CD4-positive, alpha-beta T cell (primary cell): ENCODE data around the gene E2F6. TPM values are rescaled to one million over a fixed set of nuclear protein-coding genes. Genes with fewer than 3 reads are reported as not detected.

ENCODE experiments used
- ATAC-seq: fragments of 200-7000 bp; cut with Tn5 transposase; one replicate; pipeline ENCODE4 v1.10.0; 2022; ENCODE audit warnings: mild to moderate bottlenecking; ENCODE audit not compliant: poor library complexity
- CTCF ChIA-PET: fragments of 350-600 bp; sonication (Branson Sonifier 250); formaldehyde crosslinking; loops from one replicate; lab custom pipeline; 2021; ENCODE audit warnings: antibody characterized with exemption, inconsistent platforms; lab: Charles Lee
- POLR2A ChIA-PET: fragments of 350-600 bp; sonication (Branson Sonifier 250); formaldehyde crosslinking; loops from one replicate; lab custom pipeline; 2021; ENCODE audit warnings: antibody characterized with exemption, inconsistent platforms; lab: Charles Lee
- DNase-seq, 14 experiments: peaks; one replicate each; pipeline ENCODE4 v3.0.0-alpha.2; 2013 to 2020; ENCODE audit warnings: mixed read lengths in 2 of 14
- H3K27ac ChIP-seq, 2 donors: one replicate each; pipeline versions ENCODE4 v1.5.1 to v1.7.0; 2013; ENCODE audit warnings: low read length in 2 of 2, low read depth in 1 of 2, mild to moderate bottlenecking in 1 of 2
- H3K27me3 ChIP-seq, 2 experiments: 1 replicate in 1 of 2; 2 replicates in 1 of 2; pipeline versions ENCODE4 v1.6.1 to v1.7.0; 2013; ENCODE audit warnings: low read length in 2 of 2, control low read depth in 1 of 2, mild to moderate bottlenecking in 1 of 2, moderate library complexity in 1 of 2; ENCODE audit not compliant: insufficient read depth in 2 of 2, control insufficient read depth in 1 of 2
- H3K36me3 ChIP-seq: one replicate; pipeline ENCODE4 v1.6.1; 2013; ENCODE audit warnings: low read length, control low read depth; ENCODE audit not compliant: insufficient read depth
- H3K4me1 ChIP-seq: one replicate; pipeline ENCODE4 v1.6.1; 2013; ENCODE audit warnings: low read length, control low read depth; ENCODE audit not compliant: insufficient read depth
- H3K4me3 ChIP-seq: one replicate; pipeline ENCODE4 v1.5.1; 2013; ENCODE audit warnings: mild to moderate bottlenecking, low read length, moderate library complexity
- H3K9me3 ChIP-seq, 2 experiments: 1 replicate in 1 of 2; 2 replicates in 1 of 2; pipeline versions ENCODE4 v1.6.1 to v1.7.0; 2013; ENCODE audit warnings: low read length in 2 of 2, mild to moderate bottlenecking in 2 of 2, control low read depth in 1 of 2, moderate library complexity in 1 of 2; ENCODE audit not compliant: control insufficient read depth in 1 of 2, insufficient read depth in 1 of 2
- H3K27ac Mint-ChIP-seq: one replicate; pipeline ENCODE4 v1.8.0; 2020; ENCODE audit warnings: mixed read lengths
- H3K27me3 Mint-ChIP-seq: one replicate; pipeline ENCODE4 v1.8.0; 2021; ENCODE audit warnings: mixed read lengths
- H3K36me3 Mint-ChIP-seq: one replicate; pipeline ENCODE4 v1.8.0; 2021; ENCODE audit warnings: low read depth, mixed read lengths
- H3K4me1 Mint-ChIP-seq: one replicate; pipeline ENCODE4 v1.8.0; 2021; ENCODE audit warnings: low read depth, mixed read lengths
- H3K4me3 Mint-ChIP-seq: one replicate; pipeline ENCODE4 v1.8.0; 2020; ENCODE audit warnings: mild to moderate bottlenecking, mixed read lengths
- H3K9me3 Mint-ChIP-seq: one replicate; pipeline ENCODE4 v1.8.0; 2020; ENCODE audit warnings: mixed read lengths
- CTCF ChIP-seq: fragments of 200-600 bp; IDR thresholded peaks from one replicate; pipeline ENCODE4 v1.8.0; 2022; ENCODE audit warnings: antibody characterized with exemption, mild to moderate bottlenecking
- intact Hi-C, 2 experiments: fragments of 100-400 bp; cut with DNase I in 1 of 2; cut with micrococcal nuclease in 1 of 2; formaldehyde crosslinking; loops; one replicate each; pipeline versions ENCODE4 v1.15.1 to v1.9.0; 2023 to 2025; cut with DNase I, micrococcal nuclease
- total RNA-seq, 174 experiments: library from RNA in 2 of 174; stranded (reverse) in 2 of 174; gene quantifications; one replicate each; pipeline ENCODE4 v1.2.3 and lab custom pipeline; 2021 to 2026

E2F6 gene
- total RNA-seq, 2 experiments from 2014 or later = 3.5 to 4.2 TPM

GRCh38 chr2:11467749-11468148, 1.8 kb upstream of the E2F6 start:
- Histone ChIP-seq H3K27ac (no peak overlapping the region), H3K4me3 (no peak overlapping the region), H3K9me3 (no peaks in the 10 kb centered on the region), H3K4me1 (peaks cover 21% of the 10 kb centered on the region), H3K36me3 (no peaks in the 10 kb centered on the region), H3K27me3 (no peaks in the 10 kb centered on the region)
- Mint-ChIP-seq H3K36me3 (peaks cover 9% of the 10 kb centered on the region), H3K4me3 (peak overlapping the region; percentile 80), H3K9me3 (no peaks in the 10 kb centered on the region), H3K27ac (no peak overlapping the region), H3K4me1 (peaks cover 34% of the 10 kb centered on the region), H3K27me3 (no peaks in the 10 kb centered on the region)
- POLR2A ChIA-PET = no interaction called here
- DNase-seq (no peak), ATAC-seq (no peak)
- TF ChIP-seq CTCF = no peak
- intact Hi-C loops = loop anchor here in 1 of 2 experiments (2.0 to 10.0 kb wide), 5 partner anchors 120 to 773 kb away; partner anchors contain the start of gene LPIN1
- CTCF ChIA-PET = no interaction called here

- ChIA-PET CTCF (no interaction called here), POLR2A (interaction anchor here (0.8 to 2.3 kb wide), 2 partner anchors 280 to 335 kb away, joined by 3 to 8 read pairs; a partner anchor contains a TSS)
- intact Hi-C loops = loop anchor here in 1 of 2 experiments (2.0 to 10.0 kb wide), 5 partner anchors 120 to 772 kb away; partner anchors contain the start of gene LPIN1
- Histone ChIP-seq H3K36me3 (no peaks in the 10 kb centered on the region), H3K27ac (no peak overlapping the region), H3K4me1 (peaks cover 21% of the 10 kb centered on the region), H3K27me3 (no peaks in the 10 kb centered on the region), H3K4me3 (no peak overlapping the region), H3K9me3 (no peaks in the 10 kb centered on the region)
- no peaks in the 10 kb centered on the region for H3K27me3 Mint-ChIP-seq
- ATAC-seq = no peak
- TF ChIP-seq CTCF = no peak
- peaks cover 39% of the 10 kb centered on the region for H3K4me1 Mint-ChIP-seq
- peak overlapping the region; percentile 98 for H3K4me3 Mint-ChIP-seq
- DNase-seq = peak in 1 of 14 experiments; percentile 21
- no peaks in the 10 kb centered on the region for H3K9me3 Mint-ChIP-seq
- peaks cover 9% of the 10 kb centered on the region for H3K36me3 Mint-ChIP-seq
- H3K27ac Mint-ChIP-seq = peak overlapping the region; percentile 81
These were observed 1.2 kb upstream of the E2F6 start for GRCh38 chr2:11467129-11467649.

- ChIA-PET CTCF (interaction anchor here (1.8 to 2.2 kb wide), 2 partner anchors 20 to 334 kb away, joined by 5 to 7 read pairs; a partner anchor contains a TSS), POLR2A (interaction anchor here (0.8 to 2.3 kb wide), 3 partner anchors 279 to 334 kb away, joined by 3 to 9 read pairs (median 8); partner anchors contain the start of gene SLC66A3)
- Histone ChIP-seq H3K36me3 (no peaks in the 10 kb centered on the region), H3K27ac (no peak overlapping the region), H3K4me1 (peaks cover 21% of the 10 kb centered on the region), H3K9me3 (no peaks in the 10 kb centered on the region), H3K4me3 (peak overlapping the region; percentile 92), H3K27me3 (no peaks in the 10 kb centered on the region)
- H3K27ac Mint-ChIP-seq = peak overlapping the region; percentile 81
- peak in 2 of 14 experiments; percentile 1 to 16 for DNase-seq
- peaks cover 46% of the 10 kb centered on the region for H3K4me1 Mint-ChIP-seq
- H3K4me3 Mint-ChIP-seq = peak overlapping the region; percentile 98
- no peaks in the 10 kb centered on the region for H3K27me3 Mint-ChIP-seq
- no peak for TF ChIP-seq CTCF
- H3K9me3 Mint-ChIP-seq = no peaks in the 10 kb centered on the region
- intact Hi-C loops = loop anchor here in 1 of 2 experiments (2.0 to 10.0 kb wide), 5 partner anchors 119 to 772 kb away; partner anchors contain the start of gene LPIN1
- peak; percentile 10 for ATAC-seq
- H3K36me3 Mint-ChIP-seq = peaks cover 9% of the 10 kb centered on the region
These were observed 557 bp upstream of the E2F6 start for GRCh38 chr2:11466307-11467128.
